ENCODE measurements around the gene ENGASE.

ENGASE gene

GRCh38 chr17:79081571-79082276 lies 7.1 kb downstream of the ENGASE start:
- DNase-seq = no peak

GRCh38 chr17:79082311-79083190 lies 7.9 kb downstream of the ENGASE start:
- DNase-seq = peak; percentile 52 to 78 (median 60)

- DNase-seq = no peak
Observed at GRCh38 chr17:79083191-79083971, 8.8 kb downstream of the ENGASE start.

- DNase-seq = no peak
Observed at GRCh38 chr17:79084291-79085153, 9.9 kb downstream of the ENGASE start.

- no peak for DNase-seq
Observed at GRCh38 chr17:79085154-79085920, 10.7 kb downstream of the ENGASE start.

- no peak for DNase-seq
Observed at GRCh38 chr17:79085921-79086551, 11.4 kb downstream of the ENGASE start.

GRCh38 chr17:79086609-79087427 lies 12.2 kb downstream of the ENGASE start:
- DNase-seq = no peak

GRCh38 chr17:79087428-79088143 lies 13.0 kb downstream of the ENGASE start:
- peak; percentile 65 to 82 (median 76) for DNase-seq

- no peak for DNase-seq
Observed at GRCh38 chr17:79088247-79088996, 13.8 kb downstream of the ENGASE start.

GRCh38 chr17:79088997-79089328 lies 14.3 kb downstream of the ENGASE start:
- DNase-seq = no peak

GRCh38 chr17:79089720-79090442 lies 15.3 kb downstream of the ENGASE start:
- no peak for DNase-seq

GRCh38 chr17:79090443-79091225 lies 16.0 kb downstream of the ENGASE start:
- no peak for DNase-seq

- DNase-seq = no peak
Observed at GRCh38 chr17:79091226-79091670, 16.6 kb downstream of the ENGASE start.

- no peak for DNase-seq
Observed at GRCh38 chr17:79092567-79092966, 17.9 kb downstream of the ENGASE start.

GRCh38 chr17:79093270-79093669 lies 18.6 kb downstream of the ENGASE start:
- no peak for DNase-seq

- DNase-seq = no peak
Observed at GRCh38 chr17:79094261-79094660, 19.6 kb downstream of the ENGASE start.
